GM23338 (cell line): ENCODE data around the gene CLIC3. TPM values are rescaled to one million over a fixed set of nuclear protein-coding genes. Genes with fewer than 3 reads are reported as not detected.

Experiments
- ATAC-seq: fragments of 200-7000 bp; cut with Tn5 transposase; 3 replicates; pipeline ENCODE4 v1.9.1; 2020
- DNase-seq: peaks from one replicate; pipeline ENCODE4 v3.0.0-alpha.2; 2015; ENCODE audit warnings: low spot score
- H2AFZ ChIP-seq: fragments of 200-600 bp; sonication (generic); 2 replicates; pipeline ENCODE4 v1.8.0; 2016; ENCODE audit warnings: antibody characterized with exemption, mild to moderate bottlenecking, moderate library complexity
- H3F3A ChIP-seq: fragments of 200-600 bp; sonication (generic); replicated peaks from 2 replicates; pipeline ENCODE4 v1.8.0; 2017; ENCODE audit warnings: antibody characterized with exemption, mixed run types, low read depth
- H3K27ac ChIP-seq: fragments of 200-600 bp; sonication (generic); 2 replicates; pipeline ENCODE4 v1.6.1; 2016; ENCODE audit warnings: low read depth
- H3K27me3 ChIP-seq: fragments of 200-600 bp; sonication (generic); 2 replicates; pipeline ENCODE4 v1.8.0; 2016; ENCODE audit warnings: mild to moderate bottlenecking, mixed run types, moderate library complexity; ENCODE audit not compliant: insufficient read depth
- H3K36me3 ChIP-seq: fragments of 200-600 bp; sonication (generic); 2 replicates; pipeline ENCODE4 v1.8.0; 2016; ENCODE audit warnings: mild to moderate bottlenecking; ENCODE audit not compliant: insufficient read depth
- H3K4me1 ChIP-seq: fragments of 200-600 bp; sonication (generic); 2 replicates; pipeline ENCODE4 v1.8.0; 2016; ENCODE audit warnings: mild to moderate bottlenecking, moderate library complexity; ENCODE audit not compliant: insufficient read depth
- H3K4me2 ChIP-seq: fragments of 200-600 bp; sonication (generic); 2 replicates; pipeline ENCODE4 v1.7.1; 2017; ENCODE audit warnings: mixed run types
- H3K4me3 ChIP-seq: fragments of 200-600 bp; sonication (generic); 2 replicates; pipeline ENCODE4 v1.6.1; 2016; ENCODE audit warnings: mixed run types
- H3K79me2 ChIP-seq: fragments of 200-600 bp; sonication (generic); replicated peaks from 2 replicates; pipeline ENCODE4 v1.8.0; 2017; ENCODE audit warnings: mild to moderate bottlenecking; ENCODE audit not compliant: insufficient read depth
- H3K9me2 ChIP-seq: fragments of 200-600 bp; sonication (generic); 2 replicates; pipeline ENCODE4 v1.8.0; 2017; ENCODE audit not compliant: insufficient read depth
- H4K20me1 ChIP-seq: fragments of 200-600 bp; sonication (generic); replicated peaks from 2 replicates; pipeline ENCODE4 v1.8.0; 2017; ENCODE audit warnings: mild to moderate bottlenecking; ENCODE audit not compliant: insufficient read depth
- H3K27ac Mint-ChIP-seq: 2 replicates; pipeline ENCODE4 v1.8.0; 2020; ENCODE audit warnings: inconsistent platforms, mild to moderate bottlenecking, moderate library complexity, mixed read lengths
- H3K27me3 Mint-ChIP-seq: 3 replicates; pipeline ENCODE4 v1.8.0; 2022; ENCODE audit warnings: low read depth, mild to moderate bottlenecking, moderate library complexity, mixed read lengths, inconsistent platforms; ENCODE audit not compliant: insufficient read depth, poor library complexity
- H3K36me3 Mint-ChIP-seq: 3 replicates; pipeline ENCODE4 v1.8.0; 2021; ENCODE audit warnings: low read depth, mild to moderate bottlenecking, inconsistent platforms, moderate library complexity, mixed read lengths
- H3K4me1 Mint-ChIP-seq: 3 replicates; pipeline ENCODE4 v1.8.0; 2020; ENCODE audit warnings: mild to moderate bottlenecking, inconsistent platforms, mixed read lengths
- H3K4me3 Mint-ChIP-seq: 3 replicates; pipeline ENCODE4 v1.8.0; 2021; ENCODE audit warnings: moderate library complexity, mild to moderate bottlenecking, inconsistent platforms, mixed read lengths
- H3K9me3 Mint-ChIP-seq: 3 replicates; pipeline ENCODE4 v1.8.0; 2020; ENCODE audit warnings: moderate library complexity, mild to moderate bottlenecking, inconsistent platforms, mixed read lengths
- CREB1 ChIP-seq: fragments of 250-450 bp; sonication (Bioruptor Pico); IDR thresholded peaks from 2 replicates; pipeline ENCODE4 v1.5.0; 2020; ENCODE audit warnings: low read depth, mild to moderate bottlenecking, moderate library complexity
- CTCF ChIP-seq, 2 experiments: fragments of 200-600 bp in 1 of 2; sonication (generic) in 1 of 2; conservative IDR thresholded peaks; 2 replicates each; pipeline versions ENCODE4 v1.5.1 to v1.6.1; 2016 to 2017; ENCODE audit warnings: antibody characterized with exemption in 2 of 2, low read depth in 2 of 2, mild to moderate bottlenecking in 2 of 2, moderate library complexity in 1 of 2
- EZH2 ChIP-seq: fragments of 200-600 bp; sonication (generic); IDR thresholded peaks from one replicate; pipeline ENCODE4 v1.8.0; 2017; ENCODE audit warnings: antibody characterized with exemption, mild to moderate bottlenecking, low read depth; ENCODE audit not compliant: unreplicated experiment
- EZH2phosphoT487 ChIP-seq: fragments of 200-600 bp; sonication (generic); IDR thresholded peaks from one replicate; pipeline ENCODE4 v1.8.1; 2018; ENCODE audit warnings: antibody characterized with exemption; ENCODE audit not compliant: unreplicated experiment
- JUNB ChIP-seq: IDR thresholded peaks from one replicate; pipeline ENCODE4 v1.6.1; 2016; ENCODE audit warnings: antibody characterized with exemption; ENCODE audit not compliant: unreplicated experiment
- NANOG ChIP-seq: IDR thresholded peaks from 2 replicates; pipeline ENCODE4 v1.6.1; 2016; ENCODE audit warnings: antibody characterized with exemption, borderline replicate concordance
- POLR2AphosphoS5 ChIP-seq: IDR thresholded peaks from 2 replicates; pipeline ENCODE4 v1.6.1; 2016; ENCODE audit warnings: antibody characterized with exemption, low read depth
- STAT1 ChIP-seq: IDR thresholded peaks from one replicate; pipeline ENCODE4 v1.6.1; 2016; ENCODE audit warnings: antibody characterized with exemption; ENCODE audit not compliant: unreplicated experiment
- ZNF114 ChIP-seq: fragments of 250-450 bp; sonication (Bioruptor Pico); IDR thresholded peaks from 2 replicates; pipeline ENCODE4 v1.5.0; 2020; ENCODE audit warnings: mild to moderate bottlenecking, moderate library complexity
- ZNF331 ChIP-seq: fragments of 250-450 bp; sonication (Bioruptor Pico); IDR thresholded peaks from 2 replicates; pipeline ENCODE4 v1.5.0; 2020; ENCODE audit warnings: low read depth, mild to moderate bottlenecking, moderate library complexity
- polyA plus RNA-seq: library from polyadenylated mRNA; unstranded; fragments of >200 nt; fragmentation: Nextera tagmentation; extraction: Ambion mirVana; gene quantifications from 2 replicates; pipeline ENCODE4 v1.2.1, GENCODE V29; 2016
- total RNA-seq: library from RNA; depleted of rRNA; stranded (reverse); fragments of >200 nt; shearing (Covaris generic); gene quantifications from 2 replicates; pipeline ENCODE4 v1.2.3, GENCODE V29; 2014
- TF ChIP-seq, protein P1 (sequence below): IDR thresholded peaks from 2 replicates; pipeline ENCODE4 v1.6.1; 2016; ENCODE audit warnings: antibody characterized with exemption
- TF ChIP-seq, protein P2 (sequence below): IDR thresholded peaks from one replicate; pipeline ENCODE4 v1.6.1; 2018; ENCODE audit warnings: antibody characterized with exemption; ENCODE audit not compliant: unreplicated experiment
- TF ChIP-seq, protein P3 (sequence below): fragments of 250-450 bp; sonication (Bioruptor Pico); IDR thresholded peaks from 2 replicates; pipeline ENCODE4 v1.5.0; 2020; ENCODE audit warnings: mild to moderate bottlenecking, moderate library complexity

The CLIC3 gene
- total and polyA plus RNA-seq, 2 experiments from 2014 or later: 0.53 to 0.56 TPM

- Histone ChIP-seq H3K36me3 (no peaks in the 10 kb centered on the region), H3K9me2 (no peaks in the 10 kb centered on the region), H2AFZ (no peak overlapping the region), H4K20me1 (no peaks in the 10 kb centered on the region), H3K4me1 (no peaks in the 10 kb centered on the region), H3F3A (no peaks in the 10 kb centered on the region), H3K27ac (no peak overlapping the region), H3K4me2 (no peak overlapping the region), H3K79me2 (no peaks in the 10 kb centered on the region), H3K4me3 (no peak overlapping the region), H3K27me3 (no peaks in the 10 kb centered on the region)
- Mint-ChIP-seq H3K27me3 (peaks cover 4% of the 10 kb centered on the region), H3K27ac (no peak overlapping the region), H3K4me3 (no peak overlapping the region), H3K36me3 (peaks cover 2% of the 10 kb centered on the region; the same call in 1 of the 3 replicates), H3K9me3 (no peaks in the 10 kb centered on the region), H3K4me1 (no peaks in the 10 kb centered on the region)
- DNase-seq (no peak), ATAC-seq (no peak)
- TF ChIP-seq, protein P1, sequence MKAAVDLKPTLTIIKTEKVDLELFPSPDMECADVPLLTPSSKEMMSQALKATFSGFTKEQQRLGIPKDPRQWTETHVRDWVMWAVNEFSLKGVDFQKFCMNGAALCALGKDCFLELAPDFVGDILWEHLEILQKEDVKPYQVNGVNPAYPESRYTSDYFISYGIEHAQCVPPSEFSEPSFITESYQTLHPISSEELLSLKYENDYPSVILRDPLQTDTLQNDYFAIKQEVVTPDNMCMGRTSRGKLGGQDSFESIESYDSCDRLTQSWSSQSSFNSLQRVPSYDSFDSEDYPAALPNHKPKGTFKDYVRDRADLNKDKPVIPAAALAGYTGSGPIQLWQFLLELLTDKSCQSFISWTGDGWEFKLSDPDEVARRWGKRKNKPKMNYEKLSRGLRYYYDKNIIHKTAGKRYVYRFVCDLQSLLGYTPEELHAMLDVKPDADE: no peak
- no peak for TF ChIP-seq EZH2
- TF ChIP-seq, protein P2, sequence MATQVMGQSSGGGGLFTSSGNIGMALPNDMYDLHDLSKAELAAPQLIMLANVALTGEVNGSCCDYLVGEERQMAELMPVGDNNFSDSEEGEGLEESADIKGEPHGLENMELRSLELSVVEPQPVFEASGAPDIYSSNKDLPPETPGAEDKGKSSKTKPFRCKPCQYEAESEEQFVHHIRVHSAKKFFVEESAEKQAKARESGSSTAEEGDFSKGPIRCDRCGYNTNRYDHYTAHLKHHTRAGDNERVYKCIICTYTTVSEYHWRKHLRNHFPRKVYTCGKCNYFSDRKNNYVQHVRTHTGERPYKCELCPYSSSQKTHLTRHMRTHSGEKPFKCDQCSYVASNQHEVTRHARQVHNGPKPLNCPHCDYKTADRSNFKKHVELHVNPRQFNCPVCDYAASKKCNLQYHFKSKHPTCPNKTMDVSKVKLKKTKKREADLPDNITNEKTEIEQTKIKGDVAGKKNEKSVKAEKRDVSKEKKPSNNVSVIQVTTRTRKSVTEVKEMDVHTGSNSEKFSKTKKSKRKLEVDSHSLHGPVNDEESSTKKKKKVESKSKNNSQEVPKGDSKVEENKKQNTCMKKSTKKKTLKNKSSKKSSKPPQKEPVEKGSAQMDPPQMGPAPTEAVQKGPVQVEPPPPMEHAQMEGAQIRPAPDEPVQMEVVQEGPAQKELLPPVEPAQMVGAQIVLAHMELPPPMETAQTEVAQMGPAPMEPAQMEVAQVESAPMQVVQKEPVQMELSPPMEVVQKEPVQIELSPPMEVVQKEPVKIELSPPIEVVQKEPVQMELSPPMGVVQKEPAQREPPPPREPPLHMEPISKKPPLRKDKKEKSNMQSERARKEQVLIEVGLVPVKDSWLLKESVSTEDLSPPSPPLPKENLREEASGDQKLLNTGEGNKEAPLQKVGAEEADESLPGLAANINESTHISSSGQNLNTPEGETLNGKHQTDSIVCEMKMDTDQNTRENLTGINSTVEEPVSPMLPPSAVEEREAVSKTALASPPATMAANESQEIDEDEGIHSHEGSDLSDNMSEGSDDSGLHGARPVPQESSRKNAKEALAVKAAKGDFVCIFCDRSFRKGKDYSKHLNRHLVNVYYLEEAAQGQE: no peak
- no peak for TF ChIP-seq CREB1 (CRISPR knock-in tag)
- TF ChIP-seq EZH2phosphoT487: no peak
- no peak for TF ChIP-seq ZNF331 (CRISPR knock-in tag)
- TF ChIP-seq JUNB: no peak
- no peak for TF ChIP-seq STAT1
- TF ChIP-seq POLR2AphosphoS5: no peak
- TF ChIP-seq ZNF114 (CRISPR knock-in tag): no peak
- TF ChIP-seq, protein P3, sequence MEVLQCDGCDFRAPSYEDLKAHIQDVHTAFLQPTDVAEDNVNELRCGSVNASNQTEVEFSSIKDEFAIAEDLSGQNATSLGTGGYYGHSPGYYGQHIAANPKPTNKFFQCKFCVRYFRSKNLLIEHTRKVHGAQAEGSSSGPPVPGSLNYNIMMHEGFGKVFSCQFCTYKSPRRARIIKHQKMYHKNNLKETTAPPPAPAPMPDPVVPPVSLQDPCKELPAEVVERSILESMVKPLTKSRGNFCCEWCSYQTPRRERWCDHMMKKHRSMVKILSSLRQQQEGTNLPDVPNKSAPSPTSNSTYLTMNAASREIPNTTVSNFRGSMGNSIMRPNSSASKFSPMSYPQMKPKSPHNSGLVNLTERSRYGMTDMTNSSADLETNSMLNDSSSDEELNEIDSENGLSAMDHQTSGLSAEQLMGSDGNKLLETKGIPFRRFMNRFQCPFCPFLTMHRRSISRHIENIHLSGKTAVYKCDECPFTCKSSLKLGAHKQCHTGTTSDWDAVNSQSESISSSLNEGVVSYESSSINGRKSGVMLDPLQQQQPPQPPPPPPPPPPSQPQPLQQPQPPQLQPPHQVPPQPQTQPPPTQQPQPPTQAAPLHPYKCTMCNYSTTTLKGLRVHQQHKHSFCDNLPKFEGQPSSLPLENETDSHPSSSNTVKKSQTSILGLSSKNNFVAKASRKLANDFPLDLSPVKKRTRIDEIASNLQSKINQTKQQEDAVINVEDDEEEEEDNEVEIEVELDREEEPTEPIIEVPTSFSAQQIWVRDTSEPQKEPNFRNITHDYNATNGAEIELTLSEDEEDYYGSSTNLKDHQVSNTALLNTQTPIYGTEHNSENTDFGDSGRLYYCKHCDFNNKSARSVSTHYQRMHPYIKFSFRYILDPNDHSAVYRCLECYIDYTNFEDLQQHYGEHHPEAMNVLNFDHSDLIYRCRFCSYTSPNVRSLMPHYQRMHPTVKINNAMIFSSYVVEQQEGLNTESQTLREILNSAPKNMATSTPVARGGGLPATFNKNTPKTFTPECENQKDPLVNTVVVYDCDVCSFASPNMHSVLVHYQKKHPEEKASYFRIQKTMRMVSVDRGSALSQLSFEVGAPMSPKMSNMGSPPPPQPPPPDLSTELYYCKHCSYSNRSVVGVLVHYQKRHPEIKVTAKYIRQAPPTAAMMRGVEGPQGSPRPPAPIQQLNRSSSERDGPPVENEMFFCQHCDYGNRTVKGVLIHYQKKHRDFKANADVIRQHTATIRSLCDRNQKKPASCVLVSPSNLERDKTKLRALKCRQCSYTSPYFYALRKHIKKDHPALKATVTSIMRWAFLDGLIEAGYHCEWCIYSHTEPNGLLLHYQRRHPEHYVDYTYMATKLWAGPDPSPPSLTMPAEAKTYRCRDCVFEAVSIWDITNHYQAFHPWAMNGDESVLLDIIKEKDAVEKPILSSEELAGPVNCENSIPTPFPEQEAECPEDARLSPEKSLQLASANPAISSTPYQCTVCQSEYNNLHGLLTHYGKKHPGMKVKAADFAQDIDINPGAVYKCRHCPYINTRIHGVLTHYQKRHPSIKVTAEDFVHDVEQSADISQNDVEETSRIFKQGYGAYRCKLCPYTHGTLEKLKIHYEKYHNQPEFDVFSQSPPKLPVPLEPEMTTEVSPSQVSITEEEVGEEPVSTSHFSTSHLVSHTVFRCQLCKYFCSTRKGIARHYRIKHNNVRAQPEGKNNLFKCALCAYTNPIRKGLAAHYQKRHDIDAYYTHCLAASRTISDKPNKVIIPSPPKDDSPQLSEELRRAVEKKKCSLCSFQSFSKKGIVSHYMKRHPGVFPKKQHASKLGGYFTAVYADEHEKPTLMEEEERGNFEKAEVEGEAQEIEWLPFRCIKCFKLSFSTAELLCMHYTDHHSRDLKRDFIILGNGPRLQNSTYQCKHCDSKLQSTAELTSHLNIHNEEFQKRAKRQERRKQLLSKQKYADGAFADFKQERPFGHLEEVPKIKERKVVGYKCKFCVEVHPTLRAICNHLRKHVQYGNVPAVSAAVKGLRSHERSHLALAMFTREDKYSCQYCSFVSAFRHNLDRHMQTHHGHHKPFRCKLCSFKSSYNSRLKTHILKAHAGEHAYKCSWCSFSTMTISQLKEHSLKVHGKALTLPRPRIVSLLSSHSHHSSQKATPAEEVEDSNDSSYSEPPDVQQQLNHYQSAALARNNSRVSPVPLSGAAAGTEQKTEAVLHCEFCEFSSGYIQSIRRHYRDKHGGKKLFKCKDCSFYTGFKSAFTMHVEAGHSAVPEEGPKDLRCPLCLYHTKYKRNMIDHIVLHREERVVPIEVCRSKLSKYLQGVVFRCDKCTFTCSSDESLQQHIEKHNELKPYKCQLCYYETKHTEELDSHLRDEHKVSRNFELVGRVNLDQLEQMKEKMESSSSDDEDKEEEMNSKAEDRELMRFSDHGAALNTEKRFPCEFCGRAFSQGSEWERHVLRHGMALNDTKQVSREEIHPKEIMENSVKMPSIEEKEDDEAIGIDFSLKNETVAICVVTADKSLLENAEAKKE (CRISPR knock-in tag): no peak
- no peak for TF ChIP-seq NANOG
- no peak for TF ChIP-seq CTCF (conservative IDR thresholded peaks at IDR 0.05; ENCODE audit: low read depth in 2 of 2)
Observed at GRCh38 chr9:137014776-137015539, 18.6 kb upstream of the CLIC3 start.
